PC-3 (cell line): ENCODE results near the gene CERS6.

ENCODE experiments used
- EZH2 ChIP-seq: fragments of 300-600 bp; sonication (generic); IDR thresholded peaks from one replicate; pipeline ENCODE4 v1.6.1; 2017; ENCODE audit warnings: antibody characterized with exemption, mild to moderate bottlenecking, low read length; ENCODE audit not compliant: unreplicated experiment
- EZH2phosphoT487 ChIP-seq: fragments of 300-600 bp; sonication (generic); IDR thresholded peaks from 2 replicates; pipeline ENCODE4 v1.6.1; 2018; ENCODE audit warnings: mild to moderate bottlenecking, antibody characterized with exemption, low read length, borderline replicate concordance
- TF ChIP-seq, protein P1 (sequence below): fragments of 300-600 bp; sonication (generic); conservative IDR thresholded peaks from 2 replicates; pipeline ENCODE4 v1.5.1; 2017; ENCODE audit warnings: antibody characterized with exemption, low read depth, mild to moderate bottlenecking, low read length

GRCh38 chr2:168538133-168538532 is 82.1 kb downstream of the CERS6 start:
- TF ChIP-seq, protein P1, sequence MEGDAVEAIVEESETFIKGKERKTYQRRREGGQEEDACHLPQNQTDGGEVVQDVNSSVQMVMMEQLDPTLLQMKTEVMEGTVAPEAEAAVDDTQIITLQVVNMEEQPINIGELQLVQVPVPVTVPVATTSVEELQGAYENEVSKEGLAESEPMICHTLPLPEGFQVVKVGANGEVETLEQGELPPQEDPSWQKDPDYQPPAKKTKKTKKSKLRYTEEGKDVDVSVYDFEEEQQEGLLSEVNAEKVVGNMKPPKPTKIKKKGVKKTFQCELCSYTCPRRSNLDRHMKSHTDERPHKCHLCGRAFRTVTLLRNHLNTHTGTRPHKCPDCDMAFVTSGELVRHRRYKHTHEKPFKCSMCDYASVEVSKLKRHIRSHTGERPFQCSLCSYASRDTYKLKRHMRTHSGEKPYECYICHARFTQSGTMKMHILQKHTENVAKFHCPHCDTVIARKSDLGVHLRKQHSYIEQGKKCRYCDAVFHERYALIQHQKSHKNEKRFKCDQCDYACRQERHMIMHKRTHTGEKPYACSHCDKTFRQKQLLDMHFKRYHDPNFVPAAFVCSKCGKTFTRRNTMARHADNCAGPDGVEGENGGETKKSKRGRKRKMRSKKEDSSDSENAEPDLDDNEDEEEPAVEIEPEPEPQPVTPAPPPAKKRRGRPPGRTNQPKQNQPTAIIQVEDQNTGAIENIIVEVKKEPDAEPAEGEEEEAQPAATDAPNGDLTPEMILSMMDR, result no peak
- no peak for TF ChIP-seq EZH2
- no peak for TF ChIP-seq EZH2phosphoT487
